Calu3 (cell line): ENCODE measurements around the gene PLEKHF1. TPM values are rescaled to one million over a fixed set of nuclear protein-coding genes. Genes with fewer than 3 reads are reported as not detected.

ENCODE experiments used
- BruUV-seq: library from RNA; stranded (reverse); fragments of 400-500 nt; replicated peaks from 2 replicates; lab custom pipeline; 2021; lab: Mats Ljungman, UMichigan
- CTCF ChIA-PET: fragments of 300-600 bp; sonication (Branson Sonifier 250); formaldehyde crosslinking; loops from one replicate; lab custom pipeline; 2022; ENCODE audit warnings: antibody characterized with exemption; lab: Charles Lee
- DNase-seq: peaks from one replicate; pipeline ENCODE4 v3.0.0; 2022
- H3K27ac Mint-ChIP-seq: one replicate; pipeline ENCODE4 v1.8.0; 2022; ENCODE audit warnings: mixed read lengths; ENCODE audit not compliant: unreplicated experiment
- H3K27me3 Mint-ChIP-seq: one replicate; pipeline ENCODE4 v1.8.0; 2022; ENCODE audit warnings: mixed read lengths; ENCODE audit not compliant: unreplicated experiment
- H3K36me3 Mint-ChIP-seq: one replicate; pipeline ENCODE4 v1.8.0; 2022; ENCODE audit warnings: mild to moderate bottlenecking, moderate library complexity, mixed read lengths; ENCODE audit not compliant: insufficient read depth, unreplicated experiment
- H3K4me1 Mint-ChIP-seq: one replicate; pipeline ENCODE4 v1.8.0; 2022; ENCODE audit warnings: mild to moderate bottlenecking, low read depth, mixed read lengths; ENCODE audit not compliant: unreplicated experiment
- H3K4me3 Mint-ChIP-seq: one replicate; pipeline ENCODE4 v1.8.0; 2022; ENCODE audit warnings: mild to moderate bottlenecking, low read depth, moderate library complexity, mixed read lengths; ENCODE audit not compliant: unreplicated experiment
- H3K9me3 Mint-ChIP-seq: one replicate; pipeline ENCODE4 v1.8.0; 2022; ENCODE audit warnings: low read depth, mixed read lengths; ENCODE audit not compliant: unreplicated experiment
- CTCF ChIP-seq: fragments of 200-600 bp; IDR thresholded peaks from one replicate; pipeline ENCODE4 v1.8.0; 2022; ENCODE audit warnings: antibody characterized with exemption; ENCODE audit not compliant: unreplicated experiment
- intact Hi-C: fragments of 100-400 bp; cut with micrococcal nuclease; formaldehyde crosslinking; loops from one replicate; pipeline ENCODE4 v1.10.0; 2022; ENCODE audit not compliant: unreplicated experiment
- total RNA-seq: library from RNA; stranded (reverse); gene quantifications from 2 replicates; pipeline ENCODE4 v1.2.3, GENCODE V29; 2022

Gene PLEKHF1
- total RNA-seq, 1 experiment from 2014 or later, result 2.9 TPM

DNA sequence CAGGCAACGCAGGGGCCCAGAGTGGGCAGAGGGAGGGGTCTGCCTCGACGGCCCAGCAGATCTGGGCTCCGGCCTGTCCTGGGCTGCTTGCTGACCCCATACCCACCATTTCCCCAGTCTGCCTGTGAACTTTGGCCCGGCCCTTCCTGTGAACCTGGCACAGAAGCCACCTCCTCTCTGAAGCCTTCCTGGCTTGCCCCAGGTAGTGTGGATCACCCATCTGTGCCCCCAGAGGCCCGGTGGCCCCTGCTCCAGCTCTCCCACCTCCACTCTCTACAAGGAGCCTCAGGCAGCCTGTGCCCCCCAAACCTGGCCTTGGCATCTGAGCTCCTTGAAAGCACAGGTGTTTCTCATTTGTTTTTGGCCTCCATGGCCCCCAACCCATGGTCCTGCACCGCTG lies 15.7 kb downstream of the PLEKHF1 start:
- Mint-ChIP-seq H3K4me1 (no peaks in the 10 kb centered on the region), H3K9me3 (no peaks in the 10 kb centered on the region), H3K27ac (no peak overlapping the region), H3K36me3 (no peaks in the 10 kb centered on the region), H3K4me3 (no peak overlapping the region), H3K27me3 (peaks cover 31% of the 10 kb centered on the region)
- no peak for DNase-seq
- no peak for TF ChIP-seq CTCF
- BruUV-seq, result no TSS peak
- intact Hi-C loops, result no loop called here
- CTCF ChIA-PET, result interaction anchor here (0.8 kb wide), 1 partner anchor 13 kb away, joined by 3 read pairs; no protein-coding TSS in a partner anchor

DNA sequence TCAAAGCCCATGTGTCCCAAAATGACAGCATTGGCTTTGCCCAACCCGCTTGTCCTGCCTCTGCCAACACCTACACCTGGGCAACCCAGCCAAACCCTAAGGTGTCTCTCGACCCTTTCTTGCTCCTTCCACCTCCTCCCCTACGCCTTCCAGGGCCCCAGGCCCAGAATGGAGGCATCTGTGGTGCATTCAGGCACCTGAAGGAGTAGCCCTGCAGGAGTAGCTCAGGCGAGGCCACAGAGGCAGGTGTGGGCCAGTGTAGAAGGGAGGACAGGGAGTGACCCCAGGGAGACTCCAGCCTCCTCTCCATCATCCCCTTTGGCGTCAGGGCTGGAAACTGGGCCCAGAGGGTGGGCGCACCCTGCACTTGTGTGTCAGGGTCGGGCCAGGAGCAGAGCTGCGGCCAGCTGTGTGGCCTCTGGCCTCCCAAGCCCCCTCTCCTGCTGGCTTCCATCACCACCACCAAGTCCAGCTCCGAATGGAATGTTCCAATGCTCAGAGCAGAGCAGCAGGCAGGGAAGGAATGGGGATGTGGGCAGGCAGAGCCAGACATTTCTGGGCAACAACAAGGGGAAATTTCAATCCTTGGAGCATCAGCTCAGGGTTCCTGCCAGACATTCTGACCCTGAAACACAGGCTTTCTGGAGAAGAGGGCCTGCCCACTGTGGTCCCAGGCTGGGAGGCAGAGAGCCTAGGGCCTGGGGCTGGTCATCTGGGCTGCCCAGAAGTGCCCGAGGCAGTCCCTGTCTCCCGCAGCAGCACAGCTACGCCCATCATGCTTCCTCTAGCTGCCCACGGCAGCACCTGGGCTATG lies 16.4 kb downstream of the PLEKHF1 start:
- TF ChIP-seq CTCF, result no peak
- intact Hi-C loops, result no loop called here
- Mint-ChIP-seq H3K36me3 (no peaks in the 10 kb centered on the region), H3K4me1 (no peaks in the 10 kb centered on the region), H3K4me3 (no peak overlapping the region), H3K9me3 (no peaks in the 10 kb centered on the region), H3K27me3 (peaks cover 38% of the 10 kb centered on the region), H3K27ac (no peak overlapping the region)
- no TSS peak for BruUV-seq
- CTCF ChIA-PET, result interaction anchor here (0.8 kb wide), 1 partner anchor 14 kb away, joined by 3 read pairs; no protein-coding TSS in a partner anchor
- DNase-seq, result no peak

- CTCF ChIA-PET, result no interaction called here
- H3K9me3 Mint-ChIP-seq, result no peaks in the 10 kb centered on the region
- no peaks in the 10 kb centered on the region for H3K4me1 Mint-ChIP-seq
- no peaks in the 10 kb centered on the region for H3K36me3 Mint-ChIP-seq
- no peak overlapping the region for H3K27ac Mint-ChIP-seq
- no TSS peak for BruUV-seq
- H3K4me3 Mint-ChIP-seq, result no peak overlapping the region
- intact Hi-C loops, result no loop called here
- no peak for TF ChIP-seq CTCF
- peaks cover 43% of the 10 kb centered on the region for H3K27me3 Mint-ChIP-seq
- no peak for DNase-seq
Observed at GRCh38 chr19:29682236-29682895, 17.1 kb downstream of the PLEKHF1 start.

DNA sequence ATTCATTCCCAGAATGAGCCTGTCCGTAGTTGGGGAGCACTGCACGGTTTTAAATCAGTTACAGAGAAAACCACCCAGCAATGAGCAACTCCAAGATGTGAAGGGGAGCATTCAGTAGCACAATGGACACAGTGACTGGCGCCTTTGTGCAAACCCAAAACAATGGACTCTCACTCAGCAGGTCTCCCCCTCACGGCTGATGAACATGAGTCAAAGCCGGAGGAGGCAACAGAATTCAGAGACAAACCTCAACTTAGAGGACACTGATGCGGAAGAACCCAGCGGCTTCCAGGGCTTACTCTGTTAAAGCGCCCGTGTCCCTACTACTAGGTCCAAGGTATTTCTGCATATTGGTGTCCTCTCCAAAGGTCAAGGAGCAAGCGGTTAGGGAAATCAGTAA lies 17.7 kb downstream of the PLEKHF1 start:
- TF ChIP-seq CTCF, result no peak
- Mint-ChIP-seq H3K36me3 (no peaks in the 10 kb centered on the region), H3K27me3 (peaks cover 43% of the 10 kb centered on the region), H3K4me1 (no peaks in the 10 kb centered on the region), H3K9me3 (no peaks in the 10 kb centered on the region), H3K4me3 (no peak overlapping the region), H3K27ac (no peak overlapping the region)
- intact Hi-C loops, result no loop called here
- BruUV-seq, result no TSS peak
- DNase-seq, result no peak
- CTCF ChIA-PET, result no interaction called here
